ENCODE results near the gene LRRTM4.
"Not testable (repeated sequence)": the region's sequence is repeated elsewhere in the genome, so short reads cannot be mapped to it uniquely, and the experiment has no call there.

- TF ChIP-seq MAX (IDR thresholded peaks at IDR 0.05); MAZ (IDR thresholded peaks at IDR 0.05; ENCODE audit: borderline replicate concordance, low read depth, low read length); CTCF (IDR thresholded peaks at IDR 0.05): not testable (repeated sequence)
These were observed 358.2 kb downstream of the LRRTM4 start for GRCh38 chr2:77164021-77164420.
